Measurements from ENCODE around the gene RAB4A.
"Not testable (repeated sequence)": the region's sequence is repeated elsewhere in the genome, so short reads cannot be mapped to it uniquely, and the experiment has no call there.

GRCh38 chr1:229291686-229292085 lies 20.8 kb downstream of the RAB4A start:
- TF ChIP-seq CTCF (IDR thresholded peaks at IDR 0.05; ENCODE audit: low read length); EZH2 (optimal IDR thresholded peaks at IDR 0.05; ENCODE audit: low read depth, low read length): not testable (repeated sequence)

Data from MM.1S (cell line).